Activated T-cell treated with anti-CD3 and anti-CD28 coated beads, Interleukin-2, amount 50 U/mL, for 4 hours (primary cell): Measurements from ENCODE around the gene BTNL9. TPM values are rescaled to one million over a fixed set of nuclear protein-coding genes. Genes with fewer than 3 reads are reported as not detected.

Source experiments
- ATAC-seq, 2 donors: fragments of 200-7000 bp; cut with Tn5 transposase; one replicate each; pipeline ENCODE4 v1.10.0; 2021
- DNase-seq: peaks from one replicate; pipeline ENCODE4 v3.0.0-alpha.2; 2020
- H3K27me3 Mint-ChIP-seq: one replicate; pipeline ENCODE4 v1.8.0; 2021; ENCODE audit warnings: low read depth, mixed read lengths
- H3K36me3 Mint-ChIP-seq: one replicate; pipeline ENCODE4 v1.8.0; 2022; ENCODE audit warnings: mixed read lengths; ENCODE audit not compliant: insufficient read depth
- H3K4me1 Mint-ChIP-seq: one replicate; pipeline ENCODE4 v1.8.0; 2021; ENCODE audit warnings: low read depth, mixed read lengths
- H3K4me3 Mint-ChIP-seq: one replicate; pipeline ENCODE4 v1.8.0; 2021; ENCODE audit warnings: mild to moderate bottlenecking, moderate library complexity, mixed read lengths
- H3K9me3 Mint-ChIP-seq: one replicate; pipeline ENCODE4 v1.8.0; 2021; ENCODE audit warnings: mixed read lengths
- total RNA-seq, 3 donors: library from RNA; stranded (reverse); gene quantifications; one replicate each; pipeline ENCODE4 v1.2.1, GENCODE V29; 2021

Gene BTNL9
- total RNA-seq, 3 donors from 2014 or later: 0.13 to 0.35 TPM; not detected in 1

DNA sequence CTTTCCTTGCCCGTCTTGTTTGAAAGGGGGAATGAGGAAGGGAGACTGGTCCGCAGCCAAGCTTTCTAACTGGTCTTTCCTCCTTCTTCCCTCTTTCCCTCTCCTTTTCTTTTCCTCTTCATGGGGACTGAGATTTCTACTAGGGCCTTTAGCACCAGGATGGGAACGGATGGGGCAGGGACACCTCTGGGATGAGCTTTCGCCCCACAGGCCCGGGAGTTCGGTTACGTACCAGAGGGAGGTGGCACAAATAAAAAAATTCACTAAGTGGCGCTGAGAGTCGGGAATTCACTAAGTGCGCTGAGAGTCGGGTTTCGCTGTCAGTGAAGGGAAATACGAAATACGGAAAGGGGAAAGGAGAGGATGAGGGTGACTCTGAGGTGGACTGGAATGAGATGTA is 21.6 kb downstream of the BTNL9 start:
- no peaks in the 10 kb centered on the region for H3K9me3 Mint-ChIP-seq
- no peak overlapping the region for H3K4me3 Mint-ChIP-seq
- peaks cover 72% of the 10 kb centered on the region for H3K27me3 Mint-ChIP-seq
- H3K36me3 Mint-ChIP-seq: no peaks in the 10 kb centered on the region
- ATAC-seq (no peak), DNase-seq (no peak)
- no peaks in the 10 kb centered on the region for H3K4me1 Mint-ChIP-seq

DNA sequence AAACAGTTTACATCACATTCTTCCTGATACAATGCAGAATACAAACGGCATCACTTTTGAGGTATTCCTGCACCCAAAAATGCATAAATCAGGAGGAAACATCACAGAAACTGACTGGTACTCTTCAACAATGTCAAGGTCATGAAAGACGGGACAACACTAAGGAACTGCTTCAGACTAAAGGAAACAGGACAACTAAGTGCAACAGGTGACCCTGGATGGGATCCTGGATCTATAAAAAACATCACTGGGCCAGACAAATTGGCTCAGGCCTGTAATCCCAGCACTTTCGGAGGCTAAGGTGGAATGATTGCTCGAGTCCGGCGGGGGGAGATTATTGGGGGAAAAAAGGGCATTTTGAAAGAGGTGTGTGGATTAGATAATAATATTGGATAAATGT is 22.6 kb downstream of the BTNL9 start:
- DNase-seq (no peak), ATAC-seq (no peak)
- no peaks in the 10 kb centered on the region for H3K36me3 Mint-ChIP-seq
- peaks cover 68% of the 10 kb centered on the region for H3K27me3 Mint-ChIP-seq
- H3K4me1 Mint-ChIP-seq: no peaks in the 10 kb centered on the region
- no peaks in the 10 kb centered on the region for H3K9me3 Mint-ChIP-seq
- H3K4me3 Mint-ChIP-seq: no peak overlapping the region

GRCh38 chr5:181063514-181063913 is 23.4 kb downstream of the BTNL9 start:
- Mint-ChIP-seq H3K27me3 (peaks cover 72% of the 10 kb centered on the region), H3K4me3 (no peak overlapping the region), H3K36me3 (no peaks in the 10 kb centered on the region), H3K4me1 (no peaks in the 10 kb centered on the region), H3K9me3 (no peaks in the 10 kb centered on the region)
- ATAC-seq (no peak), DNase-seq (no peak)

GRCh38 chr5:181064987-181065386 is 24.9 kb downstream of the BTNL9 start:
- Mint-ChIP-seq H3K27me3 (peaks cover 78% of the 10 kb centered on the region), H3K36me3 (no peaks in the 10 kb centered on the region), H3K9me3 (no peaks in the 10 kb centered on the region), H3K4me3 (no peak overlapping the region), H3K4me1 (no peaks in the 10 kb centered on the region)
- DNase-seq (no peak), ATAC-seq (no peak)

DNA sequence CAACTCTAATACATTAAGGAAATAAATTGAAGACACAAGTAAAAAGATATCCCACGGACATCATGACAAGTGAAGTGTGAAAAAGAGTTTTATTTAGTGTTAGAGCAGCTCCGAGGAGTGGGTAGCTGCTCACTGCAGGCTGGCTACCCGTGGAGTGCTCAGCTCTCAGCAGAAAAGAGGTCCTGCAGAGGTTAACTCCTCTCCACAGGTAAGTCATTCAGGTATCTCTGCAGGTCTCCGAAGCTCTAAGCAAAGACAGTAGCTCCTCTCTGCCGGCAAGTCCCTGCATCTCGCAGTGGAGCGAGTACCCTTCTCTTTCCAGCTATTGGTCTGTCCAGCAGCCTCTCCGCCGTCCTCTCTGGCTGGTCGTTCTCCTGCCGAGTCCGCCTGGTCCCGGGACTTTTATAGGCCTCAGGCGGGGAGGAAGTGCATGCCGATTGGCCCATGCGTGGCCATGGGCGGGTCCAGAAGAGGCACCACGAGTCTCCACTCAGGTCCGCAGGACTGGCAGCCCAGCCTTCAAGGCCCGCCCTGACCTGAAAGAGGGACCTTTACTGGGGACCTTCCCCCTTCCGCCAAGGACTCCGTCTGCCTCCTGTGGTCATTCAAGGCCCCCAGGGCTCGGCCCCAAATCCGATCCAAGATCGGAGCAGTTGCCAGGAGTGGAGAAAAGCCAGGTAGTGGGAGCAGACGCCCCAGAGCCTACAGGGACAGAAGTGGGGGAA is 29.9 kb downstream of the BTNL9 start:
- DNase-seq (no peak), ATAC-seq (peak in 1 of 2 donors; percentile 46)

DNA sequence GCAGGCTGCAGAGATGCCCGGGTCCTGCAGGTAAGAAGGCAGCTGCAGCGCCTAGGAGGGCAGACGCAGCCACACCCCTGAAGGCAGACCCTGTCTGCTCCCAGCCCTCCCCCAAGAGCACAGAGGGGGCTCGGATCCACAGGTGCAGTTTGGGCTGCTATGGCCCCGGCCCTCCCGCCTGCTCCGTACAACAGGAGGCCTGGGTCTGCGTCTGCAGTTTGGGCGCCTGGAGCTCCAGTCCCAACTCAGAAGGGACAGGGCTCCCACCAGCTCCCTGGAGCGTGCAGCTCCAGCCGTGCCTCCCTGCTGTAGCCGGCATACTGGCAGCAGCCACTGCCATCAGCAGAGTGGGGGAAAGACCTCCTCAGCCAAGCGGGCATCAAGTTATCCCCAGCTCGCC is 30.5 kb downstream of the BTNL9 start:
- Mint-ChIP-seq H3K9me3 (no peaks in the 10 kb centered on the region), H3K36me3 (no peaks in the 10 kb centered on the region), H3K4me1 (no peaks in the 10 kb centered on the region), H3K27me3 (peaks cover 73% of the 10 kb centered on the region), H3K4me3 (no peak overlapping the region)
- ATAC-seq (no peak), DNase-seq (no peak)

More for the DNA sequence above, 29.9 kb downstream of the BTNL9 start:
- Mint-ChIP-seq H3K27me3 (peaks cover 70% of the 10 kb centered on the region), H3K4me1 (no peaks in the 10 kb centered on the region), H3K36me3 (no peaks in the 10 kb centered on the region), H3K4me3 (no peak overlapping the region), H3K9me3 (no peaks in the 10 kb centered on the region)

GRCh38 chr5:181071257-181071656 is 31.2 kb downstream of the BTNL9 start:
- Mint-ChIP-seq H3K9me3 (no peaks in the 10 kb centered on the region), H3K4me1 (no peaks in the 10 kb centered on the region), H3K27me3 (peaks cover 68% of the 10 kb centered on the region), H3K36me3 (no peaks in the 10 kb centered on the region), H3K4me3 (no peak overlapping the region)
- no peak for ATAC-seq
- no peak for DNase-seq

- H3K4me1 Mint-ChIP-seq: no peaks in the 10 kb centered on the region
- DNase-seq (no peak), ATAC-seq (no peak)
- peaks cover 3% of the 10 kb centered on the region for H3K9me3 Mint-ChIP-seq
- no peaks in the 10 kb centered on the region for H3K36me3 Mint-ChIP-seq
- no peak overlapping the region for H3K4me3 Mint-ChIP-seq
- peaks cover 34% of the 10 kb centered on the region for H3K27me3 Mint-ChIP-seq
Measured at GRCh38 chr5:181076920-181077319, 36.9 kb downstream of the BTNL9 start.

- peaks cover 26% of the 10 kb centered on the region for H3K27me3 Mint-ChIP-seq
- no peak overlapping the region for H3K4me3 Mint-ChIP-seq
- DNase-seq (no peak), ATAC-seq (no peak)
- no peaks in the 10 kb centered on the region for H3K4me1 Mint-ChIP-seq
- H3K36me3 Mint-ChIP-seq: no peaks in the 10 kb centered on the region
- peaks cover 2% of the 10 kb centered on the region for H3K9me3 Mint-ChIP-seq
Measured at GRCh38 chr5:181081989-181082388, 41.9 kb downstream of the BTNL9 start.

DNA sequence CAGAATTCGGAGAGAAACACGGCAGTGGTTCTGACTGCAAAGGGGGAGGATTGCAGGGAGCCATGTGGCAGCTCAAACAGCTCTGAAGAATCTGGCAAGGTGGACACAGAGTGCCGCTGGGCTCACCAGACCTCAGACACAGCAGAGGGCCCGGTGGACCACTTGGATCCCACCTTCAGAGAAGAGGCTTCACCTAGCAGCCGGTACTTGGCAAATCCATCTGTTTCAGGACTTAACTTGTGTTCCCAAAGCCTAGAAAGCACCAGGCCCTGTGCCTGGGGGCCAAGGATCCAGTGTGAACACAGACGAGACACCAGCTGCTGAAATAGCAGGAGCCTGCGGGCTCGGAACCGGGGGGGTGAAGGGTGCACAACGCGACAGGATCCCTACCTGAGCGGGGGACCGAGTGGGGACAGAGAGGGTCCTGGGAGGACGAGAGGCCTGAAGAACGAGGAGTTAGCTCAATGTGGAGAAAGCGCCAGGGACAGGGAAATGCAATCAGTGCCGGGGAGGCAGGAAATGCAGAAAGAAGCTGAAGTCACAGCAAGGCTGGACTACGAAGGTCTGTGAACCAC is 44.6 kb downstream of the BTNL9 start:
- no peaks in the 10 kb centered on the region for H3K36me3 Mint-ChIP-seq
- no peak overlapping the region for H3K4me3 Mint-ChIP-seq
- H3K9me3 Mint-ChIP-seq: no peaks in the 10 kb centered on the region
- DNase-seq (no peak), ATAC-seq (peak in 1 of 2 donors; percentile 18)
- H3K27me3 Mint-ChIP-seq: peaks cover 31% of the 10 kb centered on the region
- no peaks in the 10 kb centered on the region for H3K4me1 Mint-ChIP-seq

DNA sequence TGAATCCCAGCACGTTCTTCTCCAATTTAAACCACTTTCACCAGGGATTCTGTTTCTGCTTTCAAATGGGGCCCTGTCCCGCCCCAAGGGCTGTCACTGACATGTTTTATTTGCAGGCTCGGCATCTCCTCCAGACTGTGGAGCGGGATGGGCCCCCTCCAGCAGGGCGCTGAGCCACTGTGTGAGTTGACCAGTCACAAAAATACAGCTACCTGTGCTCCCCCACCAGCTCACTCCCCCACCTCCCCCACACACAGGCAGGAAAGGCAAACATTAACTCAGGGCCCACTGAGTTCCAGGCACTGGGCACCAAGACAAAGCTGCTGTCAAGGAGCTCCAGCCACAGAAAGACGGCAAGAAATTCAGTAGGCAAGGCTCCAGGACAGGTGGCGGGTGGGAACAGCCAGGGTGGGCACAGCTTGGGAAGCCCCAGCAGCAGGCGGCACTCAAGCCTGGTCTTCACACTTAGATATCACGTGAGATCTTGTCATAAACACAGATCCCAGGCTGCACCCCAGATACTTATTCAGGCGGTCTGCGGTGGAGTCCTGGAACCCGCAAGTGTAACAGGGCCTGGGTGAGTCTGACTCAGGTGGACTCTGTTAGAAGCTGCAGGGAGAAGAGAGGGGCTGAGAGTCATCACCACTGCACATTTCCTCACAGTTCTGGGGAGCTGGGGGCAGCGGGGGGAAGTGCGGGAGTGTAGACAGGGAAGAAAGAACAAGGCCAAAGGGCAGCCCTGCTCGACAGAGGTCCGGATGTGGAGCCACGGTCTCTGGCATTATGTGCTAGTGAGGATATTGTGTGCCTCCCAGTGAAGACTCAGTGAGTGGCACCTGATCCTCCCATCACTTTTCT is 46.2 kb downstream of the BTNL9 start:
- H3K4me1 Mint-ChIP-seq: no peaks in the 10 kb centered on the region
- no peaks in the 10 kb centered on the region for H3K9me3 Mint-ChIP-seq
- ATAC-seq: no peak
- peaks cover 28% of the 10 kb centered on the region for H3K27me3 Mint-ChIP-seq
- no peak for DNase-seq
- H3K36me3 Mint-ChIP-seq: no peaks in the 10 kb centered on the region
- H3K4me3 Mint-ChIP-seq: no peak overlapping the region

DNA sequence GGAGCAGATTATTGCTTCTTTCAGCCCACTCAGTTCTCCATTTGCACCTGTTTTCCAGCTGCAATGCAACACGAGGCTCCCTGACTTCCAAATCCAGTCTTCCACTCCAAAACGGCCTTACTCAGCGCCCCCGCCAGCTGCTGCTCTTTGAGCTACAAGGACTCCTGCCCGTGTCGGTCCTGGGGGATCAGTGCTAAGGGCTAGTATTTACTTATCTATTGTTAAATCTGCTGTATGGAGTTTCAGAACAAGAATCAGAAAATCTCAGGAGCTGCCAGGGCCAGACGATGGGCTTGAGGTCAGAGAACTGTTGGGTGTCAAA is 46.8 kb downstream of the BTNL9 start:
- Mint-ChIP-seq H3K27me3 (peaks cover 28% of the 10 kb centered on the region), H3K36me3 (no peaks in the 10 kb centered on the region), H3K4me1 (no peaks in the 10 kb centered on the region), H3K4me3 (no peak overlapping the region), H3K9me3 (no peaks in the 10 kb centered on the region)
- DNase-seq (no peak), ATAC-seq (no peak)

GRCh38 chr5:181087309-181087708 is 47.2 kb downstream of the BTNL9 start:
- no peak for DNase-seq
- peaks cover 27% of the 10 kb centered on the region for H3K27me3 Mint-ChIP-seq
- no peaks in the 10 kb centered on the region for H3K4me1 Mint-ChIP-seq
- no peak for ATAC-seq
- H3K9me3 Mint-ChIP-seq: no peaks in the 10 kb centered on the region
- H3K36me3 Mint-ChIP-seq: no peaks in the 10 kb centered on the region
- no peak overlapping the region for H3K4me3 Mint-ChIP-seq

DNA sequence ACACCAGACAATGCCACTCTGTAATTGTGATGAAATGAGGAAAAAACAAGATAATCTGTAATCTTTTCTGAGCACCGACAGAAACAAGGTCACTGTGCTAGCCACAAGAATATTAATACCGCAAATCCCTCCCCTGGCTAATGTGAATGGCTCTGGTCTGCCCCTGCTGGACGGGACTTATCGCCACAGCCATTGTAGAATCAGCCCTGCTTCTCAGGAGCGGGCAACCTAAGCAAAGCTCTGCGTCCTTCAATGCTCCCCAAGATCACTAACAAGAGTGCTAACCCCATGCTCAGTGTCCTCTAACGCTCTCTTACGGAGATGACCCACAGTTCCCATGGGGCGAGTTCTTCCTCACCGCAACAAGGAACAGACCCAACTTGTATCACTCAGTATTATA is 48.2 kb downstream of the BTNL9 start:
- Mint-ChIP-seq H3K4me1 (no peaks in the 10 kb centered on the region), H3K9me3 (no peaks in the 10 kb centered on the region), H3K27me3 (peaks cover 28% of the 10 kb centered on the region), H3K4me3 (no peak overlapping the region), H3K36me3 (no peaks in the 10 kb centered on the region)
- no peak for ATAC-seq
- no peak for DNase-seq

- H3K4me3 Mint-ChIP-seq: no peak overlapping the region
- H3K9me3 Mint-ChIP-seq: no peaks in the 10 kb centered on the region
- ATAC-seq (no peak), DNase-seq (no peak)
- H3K4me1 Mint-ChIP-seq: no peaks in the 10 kb centered on the region
- no peaks in the 10 kb centered on the region for H3K36me3 Mint-ChIP-seq
- peaks cover 32% of the 10 kb centered on the region for H3K27me3 Mint-ChIP-seq
Measured at GRCh38 chr5:181092428-181092827, 52.4 kb downstream of the BTNL9 start.
